Right ventricle myocardium superior (tissue), 1 donor: ENCODE data around the gene APOC1. TPM values are rescaled to one million over a fixed set of nuclear protein-coding genes. Genes with fewer than 3 reads are reported as not detected.
"Not testable (repeated sequence)": the region's sequence is repeated elsewhere in the genome, so short reads cannot be mapped to it uniquely, and the experiment has no call there.

Experiments used
- ATAC-seq: fragments of 200-7000 bp; cut with Tn5 transposase; one replicate; pipeline ENCODE4 v1.9.1; 2020; ENCODE audit warnings: mild to moderate bottlenecking; ENCODE audit not compliant: poor library complexity
- DNase-seq: peaks from one replicate; pipeline ENCODE4 v3.0.0-alpha.2; 2020
- intact Hi-C: fragments of 100-400 bp; cut with DNase I; formaldehyde crosslinking; loops from one replicate; pipeline ENCODE4 v1.11.2; 2022
- total RNA-seq: library from RNA; stranded (reverse); fragmentation: NEBNext Ultra II Directional; extraction: Animal tissue kit (Norgen Biotek cat#: 25700); gene quantifications from one replicate; pipeline ENCODE4 v1.2.1, GENCODE V29; 2021
- donor health status: DM: no; HTN: yes; CAD: no; lungs with severe emphysema.

APOC1 gene
- total RNA-seq, 1 donor from 2014 or later = 1.00 TPM

- intact Hi-C loops = loop anchor here (10.0 kb wide), 2 partner anchors 147 to 437 kb away; partner anchors contain the start of gene KLC3
- DNase-seq = no peak
- no peak for ATAC-seq
Observed at GRCh38 chr19:44908074-44908835, 6.2 kb upstream of the APOC1 start.

- DNase-seq = no peak
- ATAC-seq = no peak
- intact Hi-C loops = loop anchor here (10.0 kb wide), 2 partner anchors 146 to 436 kb away; partner anchors contain the start of gene KLC3
Observed at GRCh38 chr19:44908836-44909261, 5.6 kb upstream of the APOC1 start.

DNA sequence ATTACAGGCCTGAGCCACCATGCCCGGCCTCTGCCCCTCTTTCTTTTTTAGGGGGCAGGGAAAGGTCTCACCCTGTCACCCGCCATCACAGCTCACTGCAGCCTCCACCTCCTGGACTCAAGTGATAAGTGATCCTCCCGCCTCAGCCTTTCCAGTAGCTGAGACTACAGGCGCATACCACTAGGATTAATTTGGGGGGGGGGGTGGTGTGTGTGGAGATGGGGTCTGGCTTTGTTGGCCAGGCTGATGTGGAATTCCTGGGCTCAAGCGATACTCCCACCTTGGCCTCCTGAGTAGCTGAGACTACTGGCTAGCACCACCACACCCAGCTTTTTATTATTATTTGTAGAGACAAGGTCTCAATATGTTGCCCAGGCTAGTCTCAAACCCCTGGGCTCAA, 4.6 kb upstream of the APOC1 start:
- intact Hi-C loops = loop anchor here (10.0 kb wide), 2 partner anchors 145 to 435 kb away; partner anchors contain the start of gene KLC3
- ATAC-seq (no peak), DNase-seq (no peak)

DNA sequence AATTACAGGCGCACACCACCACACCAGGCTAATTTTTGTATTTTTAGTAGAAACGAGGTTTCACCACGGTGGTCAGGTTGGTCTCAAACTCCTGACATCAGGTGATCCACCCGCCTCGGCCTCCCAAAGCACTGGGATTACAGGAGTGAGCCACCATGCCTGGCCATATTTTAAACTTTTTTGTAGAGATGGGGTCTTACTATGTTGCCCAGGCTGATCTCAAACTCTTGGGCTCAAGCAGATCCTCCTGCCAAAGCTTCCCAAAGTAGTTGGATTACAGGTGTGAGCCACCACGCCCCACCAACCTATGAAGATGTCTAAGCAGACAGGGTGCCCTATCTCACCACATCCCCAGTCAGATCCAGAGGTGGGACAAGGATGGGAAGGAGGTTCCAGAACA, 2.5 kb upstream of the APOC1 start:
- ATAC-seq, intact Hi-C loops, DNase-seq: not testable (repeated sequence)

DNA sequence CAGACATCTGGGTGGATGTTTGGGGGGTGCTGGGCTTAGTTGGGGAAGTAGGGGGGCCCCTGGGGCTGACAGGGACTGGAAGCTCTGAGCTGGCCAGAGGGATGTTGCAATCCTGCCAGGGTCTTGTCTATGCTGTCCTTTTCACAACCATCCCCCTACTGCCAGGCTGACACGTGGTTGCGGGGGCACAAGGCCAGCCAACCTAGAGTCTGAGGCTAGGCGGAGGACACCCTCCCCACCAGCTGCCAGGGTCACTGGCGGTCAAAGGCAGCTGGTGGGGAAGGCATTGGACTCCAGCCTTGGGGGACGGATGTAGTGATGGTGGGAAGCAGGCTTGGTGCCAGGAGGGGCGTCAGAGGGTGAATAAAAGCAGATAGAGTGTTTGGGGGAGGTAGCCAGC, 1.6 kb upstream of the APOC1 start:
- ATAC-seq = no peak
- DNase-seq = peak; percentile 64

GRCh38 chr19:44913512-44914432, 636 bp upstream of the APOC1 start:
- intact Hi-C loops, ATAC-seq, DNase-seq: not testable (repeated sequence)

More for the DNA sequence above, 1.6 kb upstream of the APOC1 start:
- intact Hi-C loops = no loop called here

DNA sequence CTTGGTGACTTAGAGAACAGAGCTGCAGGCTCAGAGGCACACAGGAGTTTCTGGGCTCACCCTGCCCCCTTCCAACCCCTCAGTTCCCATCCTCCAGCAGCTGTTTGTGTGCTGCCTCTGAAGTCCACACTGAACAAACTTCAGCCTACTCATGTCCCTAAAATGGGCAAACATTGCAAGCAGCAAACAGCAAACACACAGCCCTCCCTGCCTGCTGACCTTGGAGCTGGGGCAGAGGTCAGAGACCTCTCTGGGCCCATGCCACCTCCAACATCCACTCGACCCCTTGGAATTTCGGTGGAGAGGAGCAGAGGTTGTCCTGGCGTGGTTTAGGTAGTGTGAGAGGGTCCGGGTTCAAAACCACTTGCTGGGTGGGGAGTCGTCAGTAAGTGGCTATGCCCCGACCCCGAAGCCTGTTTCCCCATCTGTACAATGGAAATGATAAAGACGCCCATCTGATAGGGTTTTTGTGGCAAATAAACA, 9.9 kb downstream of the APOC1 start:
- ATAC-seq = no peak
- intact Hi-C loops = no loop called here
- no peak for DNase-seq

GRCh38 chr19:44925114-44925891, 10.9 kb downstream of the APOC1 start:
- intact Hi-C loops = no loop called here
- ATAC-seq = peak; percentile 84

DNA sequence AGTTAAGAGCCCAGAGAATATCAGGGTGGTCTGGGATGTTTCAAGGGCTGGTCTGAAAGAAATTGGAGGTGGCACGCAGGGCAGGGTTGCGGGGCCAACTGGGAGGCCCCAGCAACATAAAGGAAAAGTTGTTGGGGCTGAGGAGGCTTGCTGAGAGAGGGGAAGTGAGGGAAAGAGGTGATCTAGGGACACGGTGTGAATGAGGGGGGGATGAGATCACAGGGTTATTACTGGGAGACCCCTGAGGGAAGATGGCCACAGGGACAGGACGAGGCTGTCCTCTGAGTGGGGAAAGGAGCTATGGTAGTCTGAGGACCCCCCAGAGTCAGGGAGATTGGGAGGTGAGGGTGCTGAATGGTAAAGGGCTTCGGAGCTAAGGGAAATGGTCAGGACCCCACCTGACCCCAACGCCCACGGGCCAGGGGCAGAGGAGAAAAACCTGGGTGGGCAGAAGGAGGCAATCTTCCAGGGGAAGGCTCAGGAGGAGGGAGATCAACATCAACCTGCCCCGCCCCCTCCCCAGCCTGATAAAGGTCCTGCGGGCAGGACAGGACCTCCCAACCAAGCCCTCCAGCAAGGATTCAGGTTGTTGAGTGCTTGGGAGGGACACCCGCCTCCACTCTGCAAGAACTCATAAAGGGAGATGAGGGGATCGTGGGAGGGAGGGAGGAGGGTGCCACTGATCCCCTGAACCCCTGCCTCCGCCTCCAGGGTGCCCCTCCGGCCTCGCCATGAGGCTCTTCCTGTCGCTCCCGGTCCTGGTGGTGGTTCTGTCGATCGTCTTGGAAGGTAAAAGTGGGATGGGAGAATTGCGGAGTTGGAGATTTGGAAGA, 12.1 kb downstream of the APOC1 start:
- intact Hi-C loops, ATAC-seq, DNase-seq: not testable (repeated sequence)

More at GRCh38 chr19:44925114-44925891, 10.9 kb downstream of the APOC1 start:
- DNase-seq = peak; percentile 91

GRCh38 chr19:44927746-44928145, 13.3 kb downstream of the APOC1 start:
- ATAC-seq (no peak), DNase-seq (no peak)
- intact Hi-C loops = no loop called here

GRCh38 chr19:44930088-44930487, 15.7 kb downstream of the APOC1 start:
- ATAC-seq (no peak), DNase-seq (no peak)
- intact Hi-C loops = no loop called here

- no peak for ATAC-seq
- intact Hi-C loops = no loop called here
- no peak for DNase-seq
Observed at GRCh38 chr19:44931541-44931940, 17.1 kb downstream of the APOC1 start.

DNA sequence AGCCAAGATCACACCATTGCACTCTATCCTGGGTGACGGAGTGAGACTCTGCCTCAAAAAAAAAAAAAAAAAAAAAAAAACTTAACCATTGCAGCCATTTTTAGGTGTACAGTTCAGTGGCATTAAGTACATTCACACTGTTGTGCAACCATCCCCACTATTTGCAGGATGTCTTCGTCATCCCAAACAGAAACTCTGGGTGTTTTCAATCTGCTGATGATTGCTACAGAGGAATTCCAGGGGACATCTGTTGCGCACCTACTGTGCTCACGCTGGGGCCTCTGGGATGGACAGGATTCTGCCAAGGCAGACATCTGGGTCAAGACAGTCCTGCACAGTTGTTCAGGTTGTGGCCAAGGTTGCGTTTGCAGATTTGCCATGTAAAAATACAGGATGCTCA, 25.3 kb downstream of the APOC1 start:
- intact Hi-C loops = no loop called here
- no peak for DNase-seq
- no peak for ATAC-seq

DNA sequence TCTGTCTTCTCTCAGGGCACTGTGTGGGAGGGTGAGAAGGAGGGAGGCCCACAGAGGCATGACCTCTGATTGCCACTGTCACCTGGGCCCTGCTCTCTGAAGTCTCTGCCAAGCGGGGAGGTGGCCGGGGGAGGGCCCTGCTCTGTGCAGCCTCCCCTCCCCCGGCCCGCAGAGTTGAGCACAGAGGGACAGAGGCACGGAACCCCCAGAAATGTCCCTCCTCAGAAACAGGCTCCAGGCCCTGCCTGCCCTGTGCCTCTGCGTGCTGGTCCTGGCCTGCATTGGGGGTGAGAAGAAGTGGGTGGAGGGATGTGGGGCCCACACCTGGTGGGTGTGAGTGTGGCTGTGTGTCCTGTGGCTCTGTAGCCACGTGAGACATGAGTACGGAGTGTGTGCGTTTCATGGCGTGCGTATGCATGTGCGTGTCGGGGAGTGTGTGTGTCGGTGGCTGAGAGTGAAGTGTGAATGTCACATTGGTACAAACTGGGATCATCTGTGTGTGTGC, 27.7 kb downstream of the APOC1 start, which contains the start of gene APOC4:
TSS of gene APOC4 (plus strand) at position 171 of the 505 bp plus-strand sequence. CDS start at position 212, 41 bp downstream.
- ATAC-seq (no peak), DNase-seq (no peak)
- intact Hi-C loops = no loop called here

DNA sequence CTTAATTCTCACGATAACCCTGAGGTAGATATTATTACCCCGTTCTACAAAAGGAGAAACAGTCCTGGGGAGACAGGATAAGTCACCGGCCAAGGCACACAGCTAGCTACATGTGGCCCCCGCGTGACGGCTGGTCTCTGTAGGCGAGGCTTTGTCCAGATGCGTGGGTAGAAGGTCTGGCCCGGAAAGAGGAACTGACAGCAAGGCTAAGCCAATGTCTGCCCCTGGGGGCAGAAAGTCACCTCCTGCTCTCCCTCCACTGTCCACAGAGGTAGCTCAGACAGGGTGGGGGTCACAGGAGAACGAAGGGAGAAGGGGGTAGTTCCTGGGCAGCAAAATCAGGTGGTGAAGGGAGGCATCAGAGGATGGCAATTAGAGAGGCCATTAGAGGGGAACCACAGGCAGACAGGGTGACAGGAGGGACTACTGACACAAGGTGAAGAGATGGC, 29.4 kb downstream of the APOC1 start:
- ATAC-seq = peak; percentile 55
- intact Hi-C loops = no loop called here
- DNase-seq = peak; percentile 66

DNA sequence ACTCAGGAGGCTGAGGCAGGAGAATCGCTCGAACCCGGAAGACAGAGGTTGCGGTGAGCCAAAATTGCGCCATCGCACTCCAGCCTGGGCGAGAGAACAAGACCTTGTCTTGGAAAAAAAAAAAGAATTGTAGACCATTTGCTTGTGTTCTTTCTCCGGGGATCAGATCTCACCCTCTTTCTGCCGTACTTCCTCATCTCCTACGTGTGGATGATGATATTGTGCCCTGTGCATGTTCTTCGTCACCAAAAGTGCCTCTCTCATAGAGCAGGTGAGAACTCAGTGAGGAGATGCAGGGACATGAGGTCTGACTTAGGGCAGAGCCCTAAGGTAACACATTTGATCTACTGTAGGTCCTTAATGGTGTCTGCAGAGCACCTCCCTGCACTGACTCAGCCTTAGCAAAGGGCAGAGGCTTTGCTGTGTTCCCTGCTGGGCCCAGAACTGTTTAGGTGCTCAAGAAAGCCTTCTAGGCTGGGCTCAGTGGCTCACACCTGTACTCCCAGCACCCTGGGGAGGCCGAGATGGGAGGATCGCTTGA, 32.7 kb downstream of the APOC1 start:
- ATAC-seq = no peak

DNA sequence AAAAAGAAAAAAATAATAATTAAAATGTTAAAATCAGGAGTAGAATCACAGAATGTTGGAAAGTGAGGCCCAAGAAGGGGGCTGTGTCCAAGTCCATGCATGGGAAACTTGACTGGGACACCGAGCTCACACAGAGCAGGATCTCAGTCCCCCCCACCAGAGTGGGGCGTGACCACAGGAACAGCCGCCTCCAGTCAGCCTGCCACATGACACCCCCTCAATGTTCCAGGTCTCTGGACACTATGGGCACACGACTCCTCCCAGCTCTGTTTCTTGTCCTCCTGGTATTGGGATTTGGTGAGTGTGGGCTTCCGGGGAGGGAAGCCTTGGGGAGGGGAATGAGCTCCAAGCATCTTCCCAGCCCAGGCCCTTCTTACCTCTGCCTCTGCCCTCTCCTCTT, 33.8 kb downstream of the APOC1 start:
- intact Hi-C loops = no loop called here
- no peak for DNase-seq
- ATAC-seq = no peak

More for the DNA sequence above, 32.7 kb downstream of the APOC1 start:
- DNase-seq = no peak
- intact Hi-C loops = no loop called here
